CD4-positive, alpha-beta memory T cell (primary cell): ENCODE results near the gene ANKRD40. TPM values are rescaled to one million over a fixed set of nuclear protein-coding genes. Genes with fewer than 3 reads are reported as not detected.

ENCODE experiments used
- CTCF ChIA-PET: fragments of 350-600 bp; sonication (Branson Sonifier 250); formaldehyde crosslinking; loops from one replicate; lab custom pipeline; 2021; ENCODE audit warnings: inconsistent platforms; ENCODE audit not compliant: partially characterized antibody; lab: Charles Lee
- POLR2A ChIA-PET: fragments of 350-600 bp; sonication (Branson Sonifier 250); formaldehyde crosslinking; loops from one replicate; lab custom pipeline; 2021; ENCODE audit not compliant: partially characterized antibody; lab: Charles Lee
- DNase-seq, 5 donors: peaks; one replicate each; pipeline versions ENCODE4 v3.0.0 to v3.0.0-alpha.2; 2020 to 2022; ENCODE audit warnings: mixed read lengths in 1 of 5
- H3K27ac ChIP-seq: one replicate; pipeline ENCODE4 v1.7.0; 2013; ENCODE audit warnings: low read depth, low read length
- H3K27me3 ChIP-seq: 2 replicates; pipeline ENCODE4 v1.7.0; 2013; ENCODE audit warnings: mild to moderate bottlenecking, low read length, moderate library complexity; ENCODE audit not compliant: insufficient read depth
- H3K36me3 ChIP-seq: 2 replicates; pipeline ENCODE4 v1.7.0; 2013; ENCODE audit warnings: mild to moderate bottlenecking, low read length, moderate library complexity; ENCODE audit not compliant: insufficient read depth
- H3K4me1 ChIP-seq: 2 replicates; pipeline ENCODE4 v1.7.0; 2013; ENCODE audit warnings: mild to moderate bottlenecking, low read length, moderate library complexity; ENCODE audit not compliant: insufficient read depth
- H3K4me3 ChIP-seq, 2 donors: one replicate each; pipeline ENCODE4 v1.7.0; 2013; ENCODE audit warnings: low read length in 2 of 2, mild to moderate bottlenecking in 1 of 2
- H3K9me3 ChIP-seq, 2 donors: one replicate each; pipeline ENCODE4 v1.7.0; 2013; ENCODE audit warnings: low read length in 2 of 2, control low read depth in 1 of 2; ENCODE audit not compliant: control insufficient read depth in 1 of 2
- H3K27ac Mint-ChIP-seq, 7 donors: one replicate each; pipeline ENCODE4 v1.8.0; 2020 to 2021; ENCODE audit warnings: mixed read lengths in 7 of 7, mild to moderate bottlenecking in 6 of 7, inconsistent platforms in 3 of 7, moderate library complexity in 3 of 7
- H3K27me3 Mint-ChIP-seq, 2 donors: one replicate each; pipeline ENCODE4 v1.8.0; 2020 to 2021; ENCODE audit warnings: mixed read lengths in 2 of 2
- H3K36me3 Mint-ChIP-seq, 2 donors: one replicate each; pipeline ENCODE4 v1.8.0; 2020 to 2021; ENCODE audit warnings: mixed read lengths in 2 of 2, inconsistent platforms in 1 of 2, mild to moderate bottlenecking in 1 of 2
- H3K4me1 Mint-ChIP-seq, 4 donors: one replicate each; pipeline ENCODE4 v1.8.0; 2020 to 2021; ENCODE audit warnings: mixed read lengths in 4 of 4, mild to moderate bottlenecking in 1 of 4
- H3K4me3 Mint-ChIP-seq, 8 donors: one replicate each; pipeline ENCODE4 v1.8.0; 2020 to 2021; ENCODE audit warnings: mixed read lengths in 8 of 8, mild to moderate bottlenecking in 7 of 8, moderate library complexity in 6 of 8, inconsistent platforms in 3 of 8
- H3K9me3 Mint-ChIP-seq, 8 donors: one replicate each; pipeline ENCODE4 v1.8.0; 2020 to 2021; ENCODE audit warnings: mixed read lengths in 8 of 8, mild to moderate bottlenecking in 5 of 8, inconsistent platforms in 3 of 8, moderate library complexity in 1 of 8
- intact Hi-C: fragments of 100-400 bp; cut with micrococcal nuclease; formaldehyde crosslinking; loops from one replicate; pipeline ENCODE4 v1.15.1; 2023
- polyA plus RNA-seq, 2 donors: library from polyadenylated mRNA; unstranded; fragments of 300-500 nt; fragmentation: Illumina TruSeq; gene quantifications; one replicate each; pipeline ENCODE4 v1.2.3, GENCODE V29; 2021
- total RNA-seq, 2 experiments: library from RNA; stranded (reverse); gene quantifications; one replicate each; pipeline ENCODE4 v1.2.3, GENCODE V29; 2021

Gene ANKRD40
- total and polyA plus RNA-seq, 4 experiments from 2014 or later: 2.1 to 39.3 (median 21.2) TPM

DNA sequence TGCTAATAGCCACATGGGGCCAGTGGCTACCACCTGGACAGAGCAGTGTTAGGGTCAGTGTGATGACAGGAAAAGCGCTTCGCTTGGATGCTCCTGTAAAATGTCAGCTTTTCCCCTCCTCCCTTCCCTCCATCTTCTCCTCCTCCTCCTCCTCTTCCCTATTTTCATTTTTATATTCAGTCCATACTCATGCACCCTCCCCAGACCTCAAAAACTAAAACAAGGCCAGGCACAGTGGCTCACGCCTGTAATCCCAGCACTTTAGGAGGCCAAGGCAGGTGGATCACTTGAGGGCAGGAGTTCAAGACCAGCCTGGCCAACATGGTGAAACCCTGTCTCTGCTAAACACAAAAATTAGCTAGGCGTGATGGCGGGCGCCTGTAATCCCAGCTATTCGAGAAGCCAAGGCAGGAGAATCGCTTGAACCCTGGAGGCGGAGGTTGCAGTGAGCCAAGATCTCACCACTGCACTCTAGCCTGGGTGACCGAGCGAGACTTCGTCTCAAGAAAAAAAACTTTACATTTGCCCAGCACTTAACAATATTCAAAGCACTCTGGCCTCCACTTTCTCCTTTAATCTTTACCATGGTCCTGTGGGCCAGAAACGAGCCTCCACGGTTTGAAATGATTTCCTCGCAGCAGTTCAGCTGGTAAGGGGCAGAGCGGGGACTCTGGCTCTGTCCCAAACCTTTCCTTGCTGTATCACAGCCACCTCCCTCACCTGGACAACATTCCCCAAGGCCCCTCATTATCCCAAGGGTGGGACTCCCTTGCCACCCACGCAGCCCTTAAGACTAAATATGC, 21.8 kb downstream of the ANKRD40 start:
- ChIA-PET CTCF (interaction anchor here (2.5 kb wide), 1 partner anchor 8 kb away, joined by 7 read pairs; no protein-coding TSS in a partner anchor), POLR2A (interaction anchor here (0.5 kb wide), 1 partner anchor 16 kb away, joined by 3 read pairs; no protein-coding TSS in a partner anchor)
- Histone ChIP-seq H3K4me3 (no peak overlapping the region), H3K9me3 (no peaks in the 10 kb centered on the region), H3K27me3 (no peaks in the 10 kb centered on the region), H3K4me1 (no peaks in the 10 kb centered on the region), H3K27ac (no peak overlapping the region), H3K36me3 (no peaks in the 10 kb centered on the region)
- H3K27ac Mint-ChIP-seq: no peak overlapping the region
- DNase-seq: no peak
- H3K4me3 Mint-ChIP-seq: peak overlapping the region in 1 of 8 donors; percentile 11
- peaks cover 4 to 5% of the 10 kb centered on the region in 2 donors for H3K27me3 Mint-ChIP-seq
- H3K4me1 Mint-ChIP-seq: peaks cover 0 to 12% (median 7%) of the 10 kb centered on the region in 4 donors
- H3K36me3 Mint-ChIP-seq: no peaks in the 10 kb centered on the region
- H3K9me3 Mint-ChIP-seq: peaks cover 0 to 2% (median 0%) of the 10 kb centered on the region in 8 donors
- intact Hi-C loops: no loop called here

DNA sequence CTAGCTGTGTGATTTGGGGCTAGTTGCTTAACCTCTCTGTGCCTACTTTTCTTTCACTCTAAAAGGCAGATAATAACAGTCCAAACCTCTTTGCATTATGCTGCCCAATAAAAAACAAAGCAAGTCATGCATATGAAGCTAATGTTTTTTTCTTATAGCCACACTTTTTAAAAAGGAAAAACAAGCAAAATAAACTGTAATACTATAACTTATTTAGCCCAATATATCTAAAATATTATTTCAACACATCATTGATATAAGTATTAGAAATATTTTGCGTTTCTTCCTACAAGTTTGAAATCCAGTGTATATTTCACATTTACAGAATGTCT, 22.4 kb downstream of the ANKRD40 start:
- POLR2A ChIA-PET: interaction anchor here (0.5 kb wide), 1 partner anchor 16 kb away, joined by 3 read pairs; no protein-coding TSS in a partner anchor
- Mint-ChIP-seq H3K4me1 (peaks cover 0 to 12% (median 7%) of the 10 kb centered on the region in 4 donors), H3K4me3 (peak overlapping the region in 1 of 8 donors; percentile 11), H3K27me3 (peaks cover 7% of the 10 kb centered on the region in 2 donors), H3K36me3 (no peaks in the 10 kb centered on the region), H3K9me3 (peaks cover 0 to 2% (median 0%) of the 10 kb centered on the region in 8 donors), H3K27ac (no peak overlapping the region)
- Histone ChIP-seq H3K36me3 (no peaks in the 10 kb centered on the region), H3K4me3 (no peak overlapping the region), H3K27me3 (no peaks in the 10 kb centered on the region), H3K9me3 (no peaks in the 10 kb centered on the region), H3K4me1 (no peaks in the 10 kb centered on the region), H3K27ac (no peak overlapping the region)
- DNase-seq: no peak
- intact Hi-C loops: no loop called here
- CTCF ChIA-PET: interaction anchor here (2.5 kb wide), 1 partner anchor 9 kb away, joined by 7 read pairs; no protein-coding TSS in a partner anchor

GRCh38 chr17:50684612-50685333, 22.9 kb downstream of the ANKRD40 start:
- H3K4me3 ChIP-seq: no peak overlapping the region
- ChIA-PET POLR2A (interaction anchor here (0.5 kb wide), 1 partner anchor 15 kb away, joined by 3 read pairs; no protein-coding TSS in a partner anchor), CTCF (interaction anchor here (2.5 kb wide), 1 partner anchor 10 kb away, joined by 7 read pairs; no protein-coding TSS in a partner anchor)
- DNase-seq: no peak
- no peaks in the 10 kb centered on the region for H3K9me3 ChIP-seq
- Mint-ChIP-seq H3K36me3 (no peaks in the 10 kb centered on the region), H3K9me3 (peaks cover 0 to 2% (median 0%) of the 10 kb centered on the region in 8 donors), H3K4me1 (peaks cover 0 to 12% (median 7%) of the 10 kb centered on the region in 4 donors), H3K4me3 (no peak overlapping the region), H3K27ac (no peak overlapping the region), H3K27me3 (peaks cover 7 to 12% of the 10 kb centered on the region in 2 donors)
- no peaks in the 10 kb centered on the region for H3K4me1 ChIP-seq
- no peak overlapping the region for H3K27ac ChIP-seq
- no peaks in the 10 kb centered on the region for H3K36me3 ChIP-seq
- no peaks in the 10 kb centered on the region for H3K27me3 ChIP-seq
- intact Hi-C loops: no loop called here

DNA sequence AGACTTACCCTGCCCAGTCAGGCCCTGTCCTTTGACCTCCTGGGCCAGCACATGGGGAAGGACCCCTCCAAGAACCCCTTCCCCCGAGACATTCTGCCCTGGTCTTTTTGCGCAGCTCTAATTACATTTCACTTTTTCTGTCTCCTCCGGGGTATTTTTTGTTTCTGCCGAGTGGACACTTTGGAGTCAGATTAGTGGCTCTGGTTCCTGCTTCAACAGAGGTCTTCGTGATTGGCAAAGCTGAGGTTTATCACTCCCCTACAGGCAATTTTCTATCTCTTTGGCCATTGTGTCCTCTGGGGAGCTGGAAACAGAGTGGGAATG, 23.5 kb downstream of the ANKRD40 start:
- DNase-seq: no peak
- Histone ChIP-seq H3K4me1 (no peaks in the 10 kb centered on the region), H3K27me3 (no peaks in the 10 kb centered on the region), H3K36me3 (no peaks in the 10 kb centered on the region), H3K9me3 (no peaks in the 10 kb centered on the region), H3K27ac (no peak overlapping the region), H3K4me3 (no peak overlapping the region)
- peaks cover 0 to 11% (median 6%) of the 10 kb centered on the region in 4 donors for H3K4me1 Mint-ChIP-seq
- intact Hi-C loops: no loop called here
- H3K9me3 Mint-ChIP-seq: peaks cover 0 to 2% (median 0%) of the 10 kb centered on the region in 8 donors
- CTCF ChIA-PET: interaction anchor here (2.5 kb wide), 1 partner anchor 10 kb away, joined by 7 read pairs; no protein-coding TSS in a partner anchor
- H3K27me3 Mint-ChIP-seq: peaks cover 7 to 13% of the 10 kb centered on the region in 2 donors
- H3K36me3 Mint-ChIP-seq: no peaks in the 10 kb centered on the region
- no peak overlapping the region for H3K4me3 Mint-ChIP-seq
- POLR2A ChIA-PET: no interaction called here
- H3K27ac Mint-ChIP-seq: no peak overlapping the region

DNA sequence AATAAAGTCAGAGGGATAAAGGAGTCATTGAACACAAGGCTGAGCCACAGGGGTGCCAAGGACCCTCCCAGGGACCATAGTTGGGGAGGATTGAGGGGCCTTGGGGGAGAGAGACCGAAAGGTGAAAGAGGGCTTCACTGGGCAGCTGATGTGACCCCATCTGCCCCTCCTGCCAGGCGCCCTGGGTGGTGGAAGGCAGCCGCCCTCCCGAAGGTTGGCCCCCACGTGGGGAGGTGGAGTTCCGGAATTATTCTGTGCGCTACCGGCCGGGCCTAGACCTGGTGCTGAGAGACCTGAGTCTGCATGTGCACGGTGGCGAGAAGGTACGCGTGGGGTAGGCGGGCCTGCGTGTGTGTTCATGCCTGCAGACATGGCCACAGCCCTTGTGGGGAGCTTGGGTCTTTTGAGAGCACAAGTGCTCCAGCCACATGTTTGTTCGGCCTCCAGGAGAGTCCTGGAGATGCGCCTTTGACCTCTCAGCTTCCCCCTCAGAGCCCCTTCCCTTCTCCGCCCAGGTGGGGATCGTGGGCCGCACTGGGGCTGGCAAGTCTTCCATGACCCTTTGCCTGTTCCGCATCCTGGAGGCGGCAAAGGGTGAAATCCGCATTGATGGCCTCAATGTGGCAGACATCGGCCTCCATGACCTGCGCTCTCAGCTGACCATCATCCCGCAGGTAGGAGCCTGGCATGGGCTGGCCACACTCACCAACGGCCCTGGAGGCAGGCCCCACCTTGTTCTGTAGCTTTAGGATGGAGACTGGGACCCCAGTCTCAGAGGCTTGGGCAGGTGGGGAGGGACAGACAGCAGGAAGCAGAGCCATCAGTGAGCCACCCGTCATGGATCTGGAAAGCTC, 24.1 kb downstream of the ANKRD40 start:
- Mint-ChIP-seq H3K4me1 (peaks cover 0 to 9% (median 6%) of the 10 kb centered on the region in 4 donors), H3K27me3 (peaks cover 7 to 13% of the 10 kb centered on the region in 2 donors)

DNA sequence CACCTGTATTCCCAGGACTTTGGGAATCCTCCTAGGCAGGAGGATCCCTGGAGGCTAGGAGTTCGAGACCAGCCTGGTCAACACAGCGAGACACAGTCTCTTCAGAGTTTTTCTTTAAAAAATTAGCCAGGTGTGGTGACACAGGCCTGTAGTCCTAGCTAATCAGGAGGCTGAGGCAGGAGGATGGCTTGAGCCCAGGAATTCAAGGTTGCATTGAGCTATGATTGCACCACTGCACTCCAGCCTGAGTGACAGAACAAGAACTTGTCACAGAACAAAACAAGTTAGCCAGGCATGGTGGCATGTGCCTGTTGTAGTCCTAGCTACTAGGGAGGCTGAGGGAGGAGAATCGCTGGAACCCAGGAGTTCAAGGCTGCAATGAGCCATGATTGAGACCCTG, 24.8 kb downstream of the ANKRD40 start:
- no peaks in the 10 kb centered on the region for H3K36me3 ChIP-seq
- no peaks in the 10 kb centered on the region for H3K9me3 ChIP-seq
- H3K4me3 Mint-ChIP-seq: no peak overlapping the region
- peaks cover 0 to 9% (median 6%) of the 10 kb centered on the region in 4 donors for H3K4me1 Mint-ChIP-seq
- H3K4me3 ChIP-seq: no peak overlapping the region
- H3K36me3 Mint-ChIP-seq: no peaks in the 10 kb centered on the region
- peaks cover 7 to 13% of the 10 kb centered on the region in 2 donors for H3K27me3 Mint-ChIP-seq
- H3K9me3 Mint-ChIP-seq: peaks cover 0 to 2% (median 0%) of the 10 kb centered on the region in 8 donors
- intact Hi-C loops: no loop called here
- POLR2A ChIA-PET: no interaction called here
- DNase-seq: no peak
- CTCF ChIA-PET: no interaction called here
- no peaks in the 10 kb centered on the region for H3K27me3 ChIP-seq
- H3K27ac ChIP-seq: no peak overlapping the region
- H3K27ac Mint-ChIP-seq: no peak overlapping the region
- no peaks in the 10 kb centered on the region for H3K4me1 ChIP-seq

More for the DNA sequence above, 24.1 kb downstream of the ANKRD40 start:
- Histone ChIP-seq H3K9me3 (no peaks in the 10 kb centered on the region), H3K4me1 (no peaks in the 10 kb centered on the region), H3K27ac (no peak overlapping the region), H3K4me3 (no peak overlapping the region), H3K27me3 (no peaks in the 10 kb centered on the region), H3K36me3 (no peaks in the 10 kb centered on the region)
- DNase-seq: no peak
- Mint-ChIP-seq H3K4me3 (no peak overlapping the region), H3K27ac (peak overlapping the region in 1 of 7 donors; percentile 13), H3K9me3 (peaks cover 0 to 2% (median 0%) of the 10 kb centered on the region in 8 donors), H3K36me3 (no peaks in the 10 kb centered on the region)
- POLR2A ChIA-PET: no interaction called here
- CTCF ChIA-PET: interaction anchor here (2.5 kb wide), 1 partner anchor 11 kb away, joined by 7 read pairs; no protein-coding TSS in a partner anchor
- intact Hi-C loops: no loop called here
